ENCODE measurements around the gene CHD2.

The CHD2 gene

DNA sequence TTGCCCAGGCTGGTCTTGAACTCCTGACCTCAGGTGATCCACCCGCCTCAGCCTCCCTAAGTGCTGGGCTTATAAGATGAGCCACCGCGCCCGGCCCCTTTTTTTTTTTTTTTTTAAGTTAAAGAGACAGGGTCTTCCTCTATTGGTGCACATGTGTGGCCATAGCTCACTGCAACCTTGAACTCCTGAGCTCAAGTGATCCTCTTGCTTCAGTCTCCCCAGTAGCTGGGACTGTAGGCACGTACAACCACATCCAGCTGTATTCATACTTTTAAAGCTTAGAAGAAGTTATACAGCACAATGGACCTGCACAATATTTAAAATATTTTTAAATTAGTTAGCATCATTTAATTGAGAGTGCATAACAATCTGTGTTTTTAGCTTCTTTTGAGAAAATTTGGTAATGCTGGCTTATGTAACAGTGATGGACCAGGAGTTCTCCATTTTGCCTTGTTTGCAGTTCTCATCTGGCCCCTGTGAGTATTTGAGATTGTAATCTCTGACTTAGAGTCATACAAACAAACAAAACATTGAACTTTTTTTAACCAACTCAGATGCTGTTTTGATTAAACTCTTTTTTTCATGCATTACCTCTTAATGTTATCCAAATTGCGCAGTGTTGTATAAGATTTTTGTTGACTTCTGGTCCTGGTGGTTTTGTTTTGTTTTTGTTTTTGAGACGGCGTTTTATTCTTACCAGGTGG lies 33.0 kb downstream of the CHD2 start:
- DNase-seq (ENCODE audit: low read depth) = no peak

DNA sequence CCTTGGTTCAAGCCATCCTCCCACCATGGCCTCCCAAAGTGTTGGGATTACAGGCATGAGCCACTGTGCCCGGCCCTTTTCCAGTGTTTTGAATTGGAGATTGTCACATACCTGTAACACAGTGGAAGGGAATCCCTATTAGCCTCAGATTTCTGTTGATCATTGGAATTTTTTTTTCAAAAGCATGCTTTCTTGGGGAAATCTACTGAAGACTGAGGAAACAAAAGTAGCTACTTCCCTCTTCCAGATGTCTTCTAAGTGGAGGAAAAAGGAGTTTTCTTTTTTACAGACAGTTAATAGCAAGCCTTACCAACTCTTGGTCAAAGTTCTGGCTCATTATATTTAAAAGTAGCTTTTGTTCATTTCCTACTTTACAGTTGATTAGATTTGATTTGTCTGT lies 33.7 kb downstream of the CHD2 start:
- DNase-seq (ENCODE audit: low read depth) = no peak

DNA sequence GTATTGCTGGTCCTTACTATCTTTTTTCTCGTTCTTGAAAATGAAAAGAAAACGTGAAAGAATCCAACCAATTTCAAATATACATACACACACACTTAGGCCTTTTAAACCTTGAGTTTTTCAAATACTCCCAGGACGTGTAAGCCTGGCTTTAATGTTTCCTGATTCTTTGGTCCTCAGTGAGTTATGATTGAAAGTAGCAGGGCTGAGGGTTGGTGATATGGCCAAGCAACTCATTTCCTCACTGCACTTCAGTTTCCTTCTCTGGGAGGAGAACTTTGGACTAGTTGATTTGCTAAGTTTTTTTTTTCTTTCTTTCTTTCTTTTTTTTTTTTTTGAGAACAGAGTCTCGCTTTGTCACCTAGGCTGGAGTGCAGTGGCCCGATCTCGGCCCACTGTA lies 34.6 kb downstream of the CHD2 start:
- no peak for DNase-seq (ENCODE audit: low read depth)

DNA sequence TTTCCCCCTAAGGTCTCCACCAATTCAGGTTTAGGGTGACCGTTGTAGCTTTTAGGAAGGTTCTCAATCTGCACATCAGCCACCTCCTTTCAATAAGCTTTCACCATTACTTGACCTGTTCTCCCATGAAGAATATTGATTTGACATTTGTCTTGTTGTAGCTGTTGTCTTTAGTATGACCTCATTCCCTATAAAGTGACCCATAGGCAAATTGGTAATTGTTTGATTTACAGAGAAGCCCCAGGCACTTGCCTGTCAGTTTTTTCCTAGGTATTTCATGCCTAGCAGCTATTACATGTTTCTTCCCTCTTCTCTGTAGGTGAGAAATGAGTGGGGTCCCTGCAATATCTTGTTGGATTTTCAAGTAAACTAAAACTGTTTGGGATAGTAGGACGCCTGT lies 36.0 kb downstream of the CHD2 start:
- no peak for DNase-seq (ENCODE audit: low read depth)

DNA sequence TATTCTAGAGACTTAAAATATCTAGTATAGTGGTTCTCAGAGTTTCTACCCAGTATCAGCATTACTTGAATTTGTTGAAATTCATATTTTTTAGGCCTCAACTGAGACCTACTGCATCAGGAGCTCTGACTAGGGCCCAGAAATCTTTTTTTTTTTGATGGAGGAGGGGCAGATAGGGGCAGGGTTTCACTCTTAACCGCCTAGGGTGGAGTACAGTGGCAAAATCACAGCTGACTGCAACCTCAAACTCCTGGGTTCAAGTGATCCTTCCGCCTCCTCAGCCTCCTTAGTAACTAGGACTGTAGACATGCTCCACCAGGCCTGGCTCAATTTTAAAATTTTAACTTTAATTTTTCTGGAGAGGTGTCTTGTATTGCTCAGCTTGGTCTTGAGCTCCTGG lies 36.6 kb downstream of the CHD2 start:
- no peak for DNase-seq (ENCODE audit: low read depth)

DNA sequence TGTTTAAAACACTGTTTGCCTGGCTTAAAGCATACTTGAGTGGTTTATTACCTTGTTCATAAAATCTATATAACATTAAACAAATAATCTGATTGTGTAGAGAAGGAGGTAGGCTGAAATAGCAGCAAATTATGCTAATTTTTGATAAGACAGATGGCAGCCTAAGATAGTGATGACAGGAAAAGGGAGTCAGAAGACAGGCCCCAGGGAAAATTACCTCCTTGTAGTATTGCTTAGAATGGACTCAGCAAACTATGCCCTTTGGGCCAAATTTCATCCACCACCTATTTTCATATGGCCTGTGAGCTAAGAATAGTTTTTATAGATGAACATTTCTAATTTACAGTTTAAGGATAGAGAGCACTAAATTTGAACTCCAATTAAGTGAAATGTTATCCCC lies 37.8 kb downstream of the CHD2 start:
- DNase-seq (ENCODE audit: low read depth) = no peak

DNA sequence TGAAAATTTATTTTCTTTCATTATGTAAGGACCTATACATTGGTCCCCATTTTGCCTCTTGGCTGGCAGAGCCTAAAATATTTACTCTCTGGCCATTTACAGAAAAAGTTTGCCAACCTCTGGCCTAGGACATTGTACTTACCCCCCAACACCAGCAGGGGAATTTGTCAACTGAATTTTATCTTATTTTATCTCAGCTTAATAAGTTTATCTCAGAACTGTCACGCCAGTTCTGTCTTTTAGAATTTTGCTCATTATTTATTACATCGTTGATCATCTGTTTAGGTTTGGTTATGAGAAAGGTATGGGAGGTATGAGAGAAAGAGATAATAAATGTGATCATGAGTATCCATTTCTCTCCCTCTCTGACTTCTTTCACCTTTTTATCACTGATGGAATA lies 38.3 kb downstream of the CHD2 start:
- DNase-seq (ENCODE audit: low read depth) = no peak

DNA sequence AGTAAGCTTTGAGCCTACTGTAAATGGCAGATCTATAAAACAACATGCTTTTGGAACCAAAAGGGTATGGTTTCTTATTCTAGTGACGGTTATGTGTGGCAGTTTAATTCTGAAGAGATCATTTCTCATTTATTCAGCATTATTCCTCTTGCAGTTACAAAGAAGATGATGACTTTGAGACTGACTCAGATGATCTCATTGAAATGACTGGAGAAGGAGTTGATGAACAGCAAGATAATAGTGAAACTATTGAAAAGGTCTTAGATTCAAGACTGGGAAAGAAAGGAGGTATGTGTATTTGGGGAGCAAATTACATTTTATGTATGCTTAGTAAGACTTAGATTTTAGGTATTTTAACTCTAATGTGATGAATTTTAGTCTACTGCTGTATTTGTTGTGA lies 41.5 kb downstream of the CHD2 start:
- DNase-seq (ENCODE audit: low read depth) = no peak

DNA sequence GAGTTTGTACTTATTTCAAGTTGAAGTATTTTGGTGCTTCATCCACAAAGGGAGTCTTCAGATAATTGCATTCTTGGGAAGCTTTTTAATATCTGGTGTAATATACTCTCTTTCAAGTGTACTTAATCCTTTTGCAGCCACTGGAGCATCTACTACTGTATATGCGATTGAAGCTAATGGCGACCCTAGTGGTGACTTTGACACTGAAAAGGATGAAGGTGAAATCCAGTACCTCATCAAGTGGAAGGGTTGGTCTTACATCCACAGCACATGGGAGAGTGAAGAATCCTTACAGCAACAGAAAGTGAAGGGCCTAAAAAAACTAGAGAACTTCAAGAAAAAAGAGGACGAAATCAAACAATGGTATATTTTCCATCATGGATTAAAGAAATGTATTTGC lies 42.6 kb downstream of the CHD2 start:
- DNase-seq (ENCODE audit: low read depth) = no peak

DNA sequence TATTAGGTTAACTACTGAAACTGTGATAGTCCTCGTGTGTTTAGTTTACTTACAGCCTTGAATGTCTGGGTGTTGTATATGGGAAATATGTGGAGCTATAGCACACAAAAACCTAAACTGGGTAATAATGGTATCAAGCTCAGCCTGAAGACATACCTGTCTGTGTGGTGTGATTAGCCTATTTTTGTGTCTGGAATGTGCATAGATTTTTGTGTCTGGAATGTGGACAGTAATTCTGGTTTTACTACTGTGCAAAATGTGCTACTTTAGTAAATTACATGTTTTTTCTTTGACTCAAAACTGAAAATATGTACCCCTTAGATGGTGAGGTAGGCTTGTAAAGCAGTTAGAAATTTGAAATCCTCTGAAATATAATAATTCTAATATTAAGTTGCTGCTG lies 43.5 kb downstream of the CHD2 start:
- DNase-seq (ENCODE audit: low read depth) = no peak

DNA sequence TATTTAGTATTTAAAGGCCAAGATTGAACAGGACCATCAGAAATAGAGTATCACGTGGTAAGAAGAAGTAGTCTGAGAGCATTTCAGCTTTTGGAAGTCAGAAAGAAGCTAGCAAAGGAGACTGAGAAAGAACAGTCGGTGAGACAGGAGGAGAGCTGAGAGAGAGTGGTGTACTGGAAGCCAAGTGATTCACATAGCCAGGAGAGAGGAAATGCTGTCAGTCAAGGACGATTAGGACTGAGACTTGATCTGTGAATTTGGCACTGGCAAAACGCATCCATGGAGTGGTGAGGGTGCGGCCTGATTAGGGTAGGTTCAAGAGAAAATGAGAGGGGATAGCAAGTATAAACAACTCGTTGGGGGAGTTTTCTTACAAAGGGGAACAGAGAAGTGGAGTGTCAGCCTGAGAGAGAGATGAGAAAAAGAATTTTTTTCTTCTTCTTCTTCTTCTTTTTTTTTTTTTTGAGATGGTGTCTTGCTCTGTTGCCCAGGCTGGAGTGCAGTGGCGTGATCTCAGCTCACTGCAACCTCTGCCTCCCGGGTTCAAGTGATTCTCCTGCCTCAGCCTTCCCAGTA lies 44.9 kb downstream of the CHD2 start:
- no peak for DNase-seq (ENCODE audit: low read depth)

DNA sequence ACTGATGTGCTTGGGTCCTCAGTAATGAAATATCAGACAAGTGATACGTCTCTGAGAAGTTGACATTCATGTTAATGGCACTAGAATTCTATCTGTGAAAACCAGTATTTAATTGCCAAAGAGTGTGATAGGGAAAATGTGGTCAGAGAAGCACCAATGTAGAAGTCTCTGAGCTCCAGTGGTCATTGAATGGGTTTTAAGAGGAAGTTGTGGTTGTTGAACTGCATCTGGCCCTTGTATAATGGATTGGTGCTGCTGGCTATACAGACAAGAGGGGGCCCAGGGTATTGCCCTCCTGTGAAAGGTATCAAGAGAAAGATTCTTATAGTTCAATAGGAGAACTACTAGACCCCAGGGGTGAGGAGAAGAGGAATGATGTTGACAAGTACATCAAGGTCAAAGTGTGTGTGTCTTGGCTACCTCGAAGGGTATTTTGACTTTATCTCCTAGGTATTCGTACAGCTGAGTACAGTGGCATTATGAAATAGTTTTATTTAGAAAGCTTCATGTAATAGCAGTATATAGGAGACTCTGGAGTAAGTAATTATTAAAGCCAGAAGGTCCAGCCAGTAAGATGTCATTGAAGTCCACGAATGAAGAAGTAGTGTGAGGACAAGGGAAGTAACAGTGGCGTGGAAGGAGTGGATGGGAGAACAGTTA lies 47.1 kb downstream of the CHD2 start:
- no peak for DNase-seq (ENCODE audit: low read depth)

DNA sequence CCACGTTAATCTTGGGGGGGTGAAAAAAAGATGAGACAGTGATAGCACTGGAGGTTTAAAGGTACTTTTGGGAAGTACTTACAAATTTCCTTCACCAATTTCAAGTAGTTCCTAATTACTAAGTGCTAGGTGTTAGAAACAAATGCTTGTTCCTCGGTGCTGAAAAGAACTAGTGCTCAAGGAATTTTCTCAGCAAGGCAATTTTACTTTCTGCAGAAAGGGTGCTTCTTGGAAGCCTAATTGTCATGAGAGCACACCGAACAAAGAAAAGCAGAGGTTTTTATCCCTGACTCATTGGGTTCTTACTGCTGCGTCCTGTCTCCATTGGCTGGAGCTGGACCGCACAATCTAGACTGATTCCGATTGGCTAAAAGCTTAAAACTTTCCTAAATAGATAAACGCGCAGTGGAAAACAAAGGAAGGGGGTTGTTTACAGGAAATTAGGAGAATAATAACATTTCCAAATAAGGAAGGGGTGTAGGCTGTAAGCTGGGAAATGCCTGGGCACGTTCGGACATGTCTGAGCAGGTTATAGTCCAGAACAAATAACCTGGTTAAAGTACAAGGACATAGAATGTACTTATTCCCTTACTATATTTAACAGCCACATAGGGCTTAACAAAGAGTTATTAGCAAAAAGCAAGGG lies 49.6 kb downstream of the CHD2 start:
- DNase-seq (ENCODE audit: low read depth) = no peak

DNA sequence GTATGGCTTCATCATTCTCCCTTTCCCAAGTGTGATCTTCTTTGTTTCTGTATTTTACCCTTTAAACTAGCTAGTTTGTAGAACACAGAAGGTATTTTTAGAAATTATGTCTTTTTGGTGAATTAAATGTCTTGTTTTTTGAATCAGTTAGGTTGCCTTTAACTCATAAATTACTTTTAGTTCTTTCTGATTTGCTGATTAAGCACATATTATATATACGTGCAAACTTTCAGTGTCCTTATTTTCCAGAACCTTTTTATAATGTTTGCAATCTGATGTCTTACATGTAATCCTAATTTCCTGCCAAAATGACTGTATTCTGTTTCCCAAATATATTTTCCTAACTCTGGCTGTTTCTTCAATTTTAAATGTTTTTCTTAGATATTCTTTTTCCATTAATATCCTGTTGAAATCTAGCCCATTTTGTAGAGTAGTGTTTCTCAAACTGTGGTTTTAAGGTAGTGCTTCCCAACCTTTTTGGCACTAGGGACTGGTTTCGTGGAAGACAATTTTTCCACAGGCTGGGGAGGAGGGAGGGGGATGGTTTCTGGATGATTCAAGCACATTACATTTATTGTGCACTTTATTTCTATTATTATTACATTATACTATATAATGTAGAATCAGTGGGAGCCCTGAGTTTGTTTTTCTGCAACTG lies 51.8 kb downstream of the CHD2 start:
- DNase-seq (ENCODE audit: low read depth) = no peak

DNA sequence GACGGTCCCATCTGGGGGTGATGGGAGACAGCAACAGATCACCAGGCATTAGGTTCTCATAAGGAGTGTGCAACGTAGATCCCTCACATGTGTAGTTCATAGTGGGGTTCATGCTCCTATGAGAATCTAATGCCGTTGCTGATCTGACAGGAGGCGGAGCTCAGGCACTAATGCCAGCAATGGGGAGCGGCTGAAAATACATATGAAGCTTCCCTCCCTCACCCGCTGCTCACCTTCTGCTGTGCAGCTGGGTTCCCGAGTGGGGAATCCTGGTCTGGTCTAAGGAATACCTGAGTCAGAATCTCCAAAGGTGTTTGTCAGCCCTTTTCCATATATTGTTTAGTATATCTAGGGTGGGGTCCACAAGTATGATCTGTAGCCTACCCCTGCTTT lies 52.3 kb downstream of the CHD2 start:
- no peak for DNase-seq (ENCODE audit: low read depth)

DNA sequence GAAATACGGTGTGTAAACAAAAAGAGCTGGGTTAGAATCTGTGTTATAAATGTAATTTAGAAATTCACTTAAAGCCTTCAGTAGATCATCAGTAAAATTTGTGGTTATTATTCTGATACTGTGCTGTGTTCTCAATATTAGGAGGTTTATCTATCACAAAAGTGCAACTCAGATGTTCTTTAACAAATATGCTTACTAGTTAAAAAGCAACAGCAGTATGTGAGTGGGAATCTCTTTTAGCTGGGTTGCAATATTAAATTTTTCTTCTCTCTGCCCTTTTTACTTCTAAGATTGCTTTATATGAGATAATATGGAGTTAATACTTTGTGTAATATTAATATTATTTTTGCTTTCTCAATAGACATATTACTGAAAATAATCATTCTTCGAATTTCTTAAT lies 53.4 kb downstream of the CHD2 start:
- no peak for DNase-seq (ENCODE audit: low read depth)

DNA sequence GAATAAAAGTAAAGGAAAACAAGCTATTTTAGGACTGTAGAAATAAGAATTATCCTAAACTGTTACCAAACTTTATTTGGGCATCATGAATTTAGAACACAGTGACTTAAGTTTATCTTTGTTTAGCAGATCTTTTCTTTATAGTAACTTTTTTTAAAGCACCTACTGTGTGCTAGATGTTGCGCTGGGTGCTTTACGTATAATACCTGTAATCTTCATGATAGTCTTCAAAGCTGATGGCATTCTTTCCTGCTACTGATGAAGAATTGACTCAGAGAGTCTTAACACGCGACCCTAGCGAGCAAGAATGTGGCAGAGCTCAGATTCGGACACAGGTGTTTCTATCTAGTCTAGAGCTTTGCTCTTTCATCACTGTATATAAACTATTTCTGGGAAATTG lies 53.9 kb downstream of the CHD2 start:
- DNase-seq (ENCODE audit: low read depth) = no peak

DNA sequence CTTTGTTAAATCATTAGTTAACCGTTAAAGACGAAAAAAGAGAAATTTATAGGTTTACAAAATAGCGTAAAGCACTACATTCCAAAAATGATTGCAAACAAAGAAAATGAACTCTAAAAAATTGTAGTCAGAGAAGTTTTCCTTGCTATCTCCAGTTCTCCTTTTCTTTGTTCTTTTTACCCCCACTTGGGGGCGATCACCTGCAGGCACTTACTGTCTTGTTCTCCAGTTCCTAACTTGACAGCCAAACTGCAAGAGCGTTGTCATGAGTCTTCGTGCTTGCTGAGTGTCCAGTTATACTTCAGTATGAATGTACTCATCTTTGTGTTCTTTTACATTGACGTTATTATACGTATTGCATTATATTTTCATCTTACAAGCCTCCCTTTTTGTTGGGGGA lies 54.5 kb downstream of the CHD2 start:
- no peak for DNase-seq (ENCODE audit: low read depth)

DNA sequence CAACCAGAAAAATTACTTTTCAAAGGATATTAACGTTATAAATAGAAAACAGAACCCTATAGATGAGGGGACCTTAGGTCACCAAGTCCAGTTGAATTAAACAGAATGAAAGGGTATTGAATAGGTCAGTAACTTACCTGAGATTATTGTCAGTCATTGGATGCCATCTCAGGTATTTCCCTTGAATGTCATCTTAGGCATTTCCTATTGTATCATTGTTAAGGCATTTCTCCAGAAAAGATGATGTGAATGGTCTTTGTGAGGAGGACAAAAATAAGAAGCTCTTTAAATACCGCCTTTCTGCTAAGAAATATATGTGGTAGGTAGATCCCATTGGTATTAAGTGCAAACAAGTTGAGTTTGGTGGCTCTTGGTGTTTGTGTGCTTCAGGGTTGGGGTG lies 55.6 kb downstream of the CHD2 start:
- DNase-seq (ENCODE audit: low read depth) = no peak

DNA sequence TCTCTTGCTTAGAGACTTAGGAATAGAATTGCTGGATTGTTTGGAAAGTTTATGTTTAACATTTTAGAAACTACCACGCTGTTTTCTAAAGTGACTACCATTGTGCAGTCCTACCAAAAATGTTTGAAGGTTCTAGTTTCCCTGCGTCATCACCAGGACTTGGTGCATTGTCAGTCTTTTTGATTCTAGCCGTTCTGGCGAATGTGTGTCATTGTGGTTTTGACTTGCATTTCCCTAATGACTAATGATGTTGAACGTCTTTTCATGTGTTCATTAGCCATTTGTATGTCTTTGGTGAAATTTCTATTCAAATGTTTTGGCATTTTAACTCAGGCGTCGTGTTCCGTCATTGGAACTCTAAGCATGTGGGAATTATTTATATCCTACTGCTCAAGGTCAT lies 58.0 kb downstream of the CHD2 start:
- DNase-seq (ENCODE audit: low read depth) = no peak

DNA sequence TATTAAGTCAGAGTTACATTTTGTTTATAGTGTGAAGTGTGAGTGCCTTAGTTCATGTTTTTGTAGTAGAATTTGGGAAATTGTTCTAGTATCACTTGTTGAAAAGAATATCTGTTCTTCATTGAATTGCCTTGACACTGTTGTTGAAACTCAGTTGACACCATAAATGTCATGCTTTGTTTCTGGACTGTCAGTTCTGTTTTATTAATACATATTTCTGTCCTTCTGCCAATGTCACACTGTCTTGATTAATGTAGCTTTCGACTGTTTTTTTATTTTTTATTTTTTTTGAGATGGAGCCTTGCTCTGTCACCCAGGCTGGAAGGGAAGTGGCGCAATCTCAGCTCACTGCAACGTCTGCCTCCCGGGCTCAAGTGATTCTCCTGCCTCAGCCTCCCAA lies 59.1 kb downstream of the CHD2 start:
- DNase-seq (ENCODE audit: low read depth) = no peak

DNA sequence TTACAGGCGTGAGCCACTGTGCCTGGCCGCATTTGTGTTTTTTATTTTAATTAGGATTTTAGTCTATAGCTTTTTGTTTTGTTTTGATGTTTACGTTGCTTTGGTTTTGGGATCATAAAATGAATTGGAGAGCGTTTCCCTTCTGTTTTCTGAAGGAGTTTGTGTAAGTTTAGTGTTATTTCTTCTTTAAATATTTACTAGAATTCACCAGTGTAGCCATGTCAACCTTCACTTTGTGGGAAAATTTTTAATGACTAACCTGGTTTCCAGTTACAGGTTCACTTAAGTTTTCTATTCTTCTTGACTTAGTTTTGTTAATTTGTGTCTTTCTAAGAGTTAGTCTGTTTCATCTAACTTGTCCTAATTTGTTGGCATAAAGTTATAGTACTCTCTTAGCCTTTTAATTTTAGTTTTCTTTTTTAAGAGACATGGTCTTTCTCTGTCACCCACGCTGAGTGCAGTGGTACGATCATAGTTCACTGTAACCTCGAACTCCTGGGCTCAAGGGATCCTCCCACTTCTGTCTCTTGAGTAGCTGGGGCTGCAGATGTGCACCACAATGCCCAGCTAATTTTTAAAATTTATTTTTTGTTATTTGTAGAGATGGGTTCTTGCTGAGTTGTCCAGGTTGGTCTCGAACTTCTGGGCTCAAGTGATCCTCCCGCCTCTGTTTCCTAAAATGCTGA lies 61.0 kb downstream of the CHD2 start:
- no peak for DNase-seq (ENCODE audit: low read depth)
